Stimulated activated CD4-positive, alpha-beta T cell treated with anti-CD3 and anti-CD28 coated beads, Interleukin-1b, Interleukin-23, amount 100 ng/mL, for 48 hours (primary cell): ENCODE measurements around the gene NME3.
A peak's percentile ranks its signal among the peaks of the same experiment; 100 is the strongest.

ENCODE experiments used
- DNase-seq: peaks from one replicate; pipeline ENCODE4 v3.0.0-alpha.2; 2020

NME3 gene

GRCh38 chr16:1793578-1794220 is 22.4 kb upstream of the NME3 start, which contains the start of gene IGFALS:
TSS of gene IGFALS (minus strand) at chr16:1793705. CDS start at chr16:1793652, 53 bp downstream.
- no peak for DNase-seq

DNA sequence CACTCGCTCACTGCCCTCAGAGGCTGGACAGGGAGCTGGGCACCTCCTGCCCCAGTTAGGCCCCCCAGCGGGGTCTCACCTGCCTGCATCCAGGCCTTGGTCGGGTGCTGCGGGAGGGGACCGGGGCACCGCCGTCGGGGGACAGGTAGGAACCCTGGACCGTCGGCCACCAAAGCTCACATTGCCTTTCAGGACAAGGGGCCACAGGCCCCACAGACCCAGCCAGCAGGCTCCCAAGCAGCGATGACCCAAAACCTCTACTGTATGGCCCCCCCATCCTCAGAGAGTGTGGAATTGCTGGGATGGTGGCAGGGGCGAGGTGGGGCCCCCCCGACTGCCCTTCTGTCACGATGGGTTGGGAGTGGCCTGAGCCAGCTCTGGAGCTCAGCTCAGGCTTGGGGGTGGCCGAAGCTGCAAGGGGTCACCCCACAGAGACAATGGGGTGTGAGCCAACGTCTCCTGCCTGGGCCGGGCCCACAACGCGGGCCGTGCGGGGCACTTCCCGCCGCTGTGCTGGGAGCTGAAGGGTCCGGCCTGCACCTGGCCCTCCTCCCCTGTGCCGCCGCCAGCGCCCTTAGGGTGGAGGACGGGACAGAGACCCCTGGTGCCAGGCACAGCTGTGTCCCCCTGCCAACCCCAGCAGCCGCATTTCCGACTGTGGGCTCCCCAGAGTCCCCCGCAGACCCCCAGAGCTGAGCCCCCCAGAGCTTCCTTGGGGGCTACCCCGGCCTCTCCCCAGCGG is 21.7 kb upstream of the NME3 start:
- DNase-seq: no peak

- no peak for DNase-seq
Observed at GRCh38 chr16:1791943-1792812, 20.8 kb upstream of the NME3 start.

DNA sequence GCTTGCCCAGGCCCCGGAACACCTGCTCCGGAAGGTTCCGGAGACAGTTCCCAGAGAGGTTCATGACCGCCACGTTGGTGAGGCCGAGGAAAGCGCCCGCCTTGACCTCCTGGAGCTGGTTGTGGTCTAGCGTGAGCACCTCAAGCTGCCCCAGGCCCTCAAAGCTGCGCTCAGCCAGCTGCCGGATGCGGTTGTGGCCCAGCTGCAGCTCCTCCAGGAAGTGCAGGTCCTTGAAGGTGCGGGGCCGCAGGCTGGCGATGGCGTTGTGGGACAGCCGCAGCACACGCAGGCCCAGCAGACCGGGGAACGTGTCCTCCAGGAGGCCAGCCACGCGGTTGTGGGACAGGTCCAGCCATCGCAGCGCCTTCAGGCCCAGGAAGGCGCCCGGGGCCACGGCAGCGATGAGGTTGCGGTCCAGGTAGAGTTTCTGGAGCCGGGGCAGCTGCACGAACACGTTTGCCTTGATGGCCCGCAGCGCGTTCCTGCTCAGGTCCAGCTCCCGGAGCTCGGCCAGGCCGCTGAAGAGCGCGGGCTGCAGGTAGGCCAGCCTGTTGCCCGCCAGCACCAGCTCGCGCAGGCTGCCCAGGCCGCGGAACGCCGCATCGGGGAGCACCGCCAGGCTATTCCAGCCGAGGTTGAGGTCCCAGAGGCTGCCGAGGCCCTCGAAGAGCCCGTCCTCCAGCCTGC is 20.1 kb upstream of the NME3 start:
- no peak for DNase-seq

DNA sequence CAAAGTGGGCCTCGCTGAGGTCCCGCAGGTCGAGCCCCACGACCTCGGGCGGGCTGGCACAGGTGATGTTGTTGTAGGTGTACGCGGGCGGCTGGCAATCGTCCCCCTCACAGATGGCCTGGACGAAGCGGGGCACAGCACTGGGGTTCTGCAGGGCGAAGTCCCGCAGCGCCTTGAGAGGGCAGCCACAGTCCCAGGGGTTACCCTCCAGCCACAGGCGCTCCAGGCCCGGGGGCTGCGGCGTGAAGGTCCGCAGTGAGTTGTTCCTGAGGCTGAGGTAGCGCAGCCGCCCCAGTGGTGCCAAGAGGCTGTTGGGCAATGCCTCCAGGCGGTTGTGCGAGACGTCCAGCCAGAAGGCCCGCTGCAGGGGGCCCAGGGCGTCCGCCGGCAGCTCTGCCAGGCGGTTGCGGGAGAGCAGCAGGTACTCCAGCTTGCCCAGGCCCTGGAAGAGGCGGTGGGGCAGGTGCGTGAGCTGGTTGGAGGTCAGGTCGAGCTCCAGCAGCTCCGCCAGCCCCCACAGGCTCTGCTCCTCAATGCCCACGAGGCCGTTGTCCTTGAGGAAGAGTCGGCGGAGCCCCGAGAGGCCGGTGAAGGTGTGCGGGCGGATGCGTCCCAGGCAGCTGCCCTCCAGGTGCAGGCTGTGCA is 19.4 kb upstream of the NME3 start:
- no peak for DNase-seq

GRCh38 chr16:1790261-1790610 is 18.9 kb upstream of the NME3 start:
- no peak for DNase-seq

GRCh38 chr16:1789643-1790045 is 18.3 kb upstream of the NME3 start:
- no peak for DNase-seq

DNA sequence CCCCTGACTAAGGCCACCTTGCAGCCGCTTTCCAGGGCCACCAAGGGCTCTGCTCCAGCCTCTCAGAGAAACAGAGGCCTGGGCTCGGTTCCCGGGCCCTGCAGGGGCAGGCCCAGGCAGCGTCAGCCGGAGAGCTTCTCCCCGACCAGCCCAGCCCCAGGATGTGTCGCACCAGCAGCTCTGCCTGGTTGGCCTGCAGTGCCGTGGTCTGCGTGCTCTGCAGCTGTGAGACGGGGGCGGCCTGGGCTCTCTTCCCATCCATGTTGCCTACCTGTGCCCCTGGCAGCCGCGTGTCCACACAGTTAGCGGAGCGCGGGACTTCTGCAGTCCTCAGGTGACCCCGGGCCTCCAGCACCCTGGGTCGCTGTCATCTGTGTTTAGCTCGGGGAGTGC is 17.4 kb upstream of the NME3 start:
- no peak for DNase-seq

DNA sequence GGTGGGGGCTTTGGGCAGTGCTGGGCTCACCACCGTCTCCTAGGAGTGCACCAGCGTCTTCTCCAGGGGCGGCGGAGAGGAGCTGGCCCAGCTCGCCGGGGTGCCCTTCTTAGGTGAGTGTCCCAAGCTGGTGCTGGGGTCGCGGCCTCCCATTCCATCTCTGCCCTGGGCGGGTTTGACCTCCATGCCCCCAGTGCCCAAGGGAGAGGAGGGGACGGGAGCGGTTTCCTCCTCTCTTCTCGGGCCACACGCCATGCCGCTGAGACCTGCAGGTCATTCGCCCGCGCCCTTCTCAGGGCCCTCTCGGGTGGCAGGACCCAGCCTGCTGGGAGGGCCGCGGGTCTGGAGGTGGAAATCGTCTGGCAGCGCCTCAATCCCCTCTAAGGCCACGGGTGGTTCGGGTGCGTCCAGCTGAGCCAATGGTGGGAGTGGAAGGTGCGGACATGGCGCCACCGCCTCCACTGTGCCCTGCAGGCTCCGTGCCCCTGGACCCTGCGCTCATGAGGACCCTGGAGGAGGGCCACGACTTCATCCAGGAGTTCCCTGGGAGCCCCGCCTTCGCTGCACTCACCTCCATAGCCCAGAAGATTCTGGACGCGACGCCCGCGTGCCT is 16.9 kb upstream of the NME3 start:
- DNase-seq: no peak

- DNase-seq: no peak
Observed at GRCh38 chr16:1787322-1788094, 16.2 kb upstream of the NME3 start.

GRCh38 chr16:1787056-1787321 is 15.6 kb upstream of the NME3 start:
- DNase-seq: no peak

GRCh38 chr16:1786242-1787055 is 15.1 kb upstream of the NME3 start:
- DNase-seq: no peak

DNA sequence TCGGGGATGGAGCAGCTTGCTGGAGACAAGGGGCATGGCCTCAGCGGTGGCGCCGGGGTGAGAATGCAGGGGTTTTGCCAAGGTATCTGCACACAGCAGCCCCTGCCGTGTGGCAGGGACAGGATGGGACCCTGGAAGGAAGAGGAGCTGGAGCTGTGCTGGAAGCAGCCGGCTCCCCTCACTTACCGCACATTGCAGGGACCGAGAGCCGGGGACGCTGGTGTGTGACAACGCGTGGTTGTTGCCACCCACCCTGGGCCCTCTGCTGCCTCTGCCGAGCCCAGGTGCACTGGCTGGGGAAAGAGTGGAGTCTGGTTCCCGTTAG is 14.5 kb upstream of the NME3 start:
- no peak for DNase-seq

- DNase-seq: no peak
Observed at GRCh38 chr16:1784977-1785845, 13.9 kb upstream of the NME3 start.

GRCh38 chr16:1782408-1783264 is 11.3 kb upstream of the NME3 start, which contains the start of the genes NUBP2 and SPSB3:
TSS of gene NUBP2 (plus strand) at chr16:1782960. CDS start at chr16:1783021, 61 bp downstream.
TSS of gene SPSB3 (minus strand) at chr16:1782571. CDS start at chr16:1781483, 1,088 bp downstream.
- peak; percentile 100 for DNase-seq

DNA sequence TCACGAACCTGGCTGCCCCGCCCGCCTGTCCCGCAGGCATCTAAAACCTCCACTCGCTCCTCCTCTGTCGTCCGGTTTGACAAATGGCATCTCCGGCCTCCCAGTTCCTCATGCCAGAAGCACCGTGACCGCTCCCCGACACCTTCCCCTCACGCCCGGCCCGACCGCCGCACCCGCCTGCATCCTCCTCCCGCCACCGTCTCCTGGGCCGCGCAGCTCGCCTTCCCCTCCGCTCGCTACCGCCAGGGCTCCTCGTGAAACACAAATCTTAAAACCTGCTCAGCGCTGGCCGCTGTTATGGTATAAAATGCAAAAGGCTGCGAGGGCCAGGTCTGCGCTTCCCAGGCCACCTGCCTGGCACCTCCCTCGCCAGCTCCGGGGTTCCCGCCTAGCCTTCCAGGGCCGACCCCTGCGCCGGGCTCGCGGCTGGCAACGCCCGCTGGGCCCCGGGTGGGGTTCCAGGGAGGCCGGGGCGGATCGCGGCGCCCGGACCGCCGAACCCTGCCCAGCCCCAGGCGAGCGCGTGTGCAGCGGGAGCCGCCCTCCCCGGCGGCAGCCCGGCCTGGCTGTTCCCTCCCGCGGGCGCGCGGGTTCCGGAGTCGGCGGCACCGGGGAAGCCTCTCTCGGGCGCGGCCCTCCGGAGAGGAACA is 10.5 kb upstream of the NME3 start:
- peak; percentile 31 for DNase-seq

GRCh38 chr16:1781254-1781653 is 9.9 kb upstream of the NME3 start:
- no peak for DNase-seq

GRCh38 chr16:1780677-1781072 is 9.3 kb upstream of the NME3 start:
- no peak for DNase-seq
